ENCODE results near the gene ISM2. TPM values are rescaled to one million over a fixed set of nuclear protein-coding genes. Genes with fewer than 3 reads are reported as not detected.

ISM2 gene
- total and polyA plus RNA-seq, 2 of the 13 experiments (the other 11 are each of a cell fraction or from before 2014, with no cell fraction given), result 1.8 to 40.7 TPM

- peak; percentile 72; the same call in 1 of the 2 replicates for TF ChIP-seq FLYWCH1 (CRISPR knock-in tag; IDR thresholded peaks at IDR 0.05)
- 0 out of 2 replicates have a peak, but pooled peaks have one; percentile 34 for TF ChIP-seq THRA (CRISPR knock-in tag; IDR thresholded peaks at IDR 0.05; ENCODE audit: borderline replicate concordance)
- peak; percentile 7; the same call in 1 of the 2 replicates for TF ChIP-seq FOXO1 (CRISPR knock-in tag; IDR thresholded peaks at IDR 0.05)
- TF ChIP-seq CENPT (CRISPR knock-in tag; IDR thresholded peaks at IDR 0.05; ENCODE audit: low read depth), result no peak
- TF ChIP-seq ZNF143 (CRISPR knock-in tag; IDR thresholded peaks at IDR 0.05), result peak; percentile 97
- TF ChIP-seq MIER3 (CRISPR knock-in tag; IDR thresholded peaks at IDR 0.05; ENCODE audit: borderline replicate concordance), result 0 out of 2 replicates have a peak, but pooled peaks have one; percentile 14
- TF ChIP-seq SMYD3 (CRISPR knock-in tag; IDR thresholded peaks at IDR 0.05), result peak; percentile 20; the same call in 1 of the 2 replicates
- TF ChIP-seq PTBP1 (IDR thresholded peaks at IDR 0.05; ENCODE audit: low read depth, low read length, poor library complexity, severe bottlenecking), result no peak
- peak; percentile 8 to 48; a peak in 3 of 4 replicates for TF ChIP-seq HMGXB4 (CRISPR knock-in tag; IDR thresholded peaks at IDR 0.05; ENCODE audit: borderline replicate concordance in 1 of 2, low read depth in 1 of 2)
- TF ChIP-seq ZHX2 (IDR thresholded peaks at IDR 0.05; ENCODE audit: low read depth), result peak; percentile 57; the same call in 1 of the 2 replicates
- TF ChIP-seq ZHX2 (CRISPR knock-in tag; IDR thresholded peaks at IDR 0.05; ENCODE audit: borderline replicate concordance), result no peak
- peak; percentile 49; the same call in 1 of the 2 replicates for TF ChIP-seq MXD3 (CRISPR knock-in tag; IDR thresholded peaks at IDR 0.05)
- TF ChIP-seq IRF2 (CRISPR knock-in tag; IDR thresholded peaks at IDR 0.05), result peak; percentile 5
- TF ChIP-seq PRDM10 (CRISPR knock-in tag; IDR thresholded peaks at IDR 0.05; ENCODE audit: low read depth), result 0 out of 2 replicates have a peak, but pooled peaks have one; percentile 12
Observed at GRCh38 chr14:77457522-77458248, 40.9 kb downstream of the ISM2 start, which contains the start of the genes AHSA1 and VIPAS39 (continued).

All from HepG2 (cell line).